Measurements from ENCODE around the gene SLC4A1AP. TPM values are rescaled to one million over a fixed set of nuclear protein-coding genes. Genes with fewer than 3 reads are reported as not detected.
A peak's percentile ranks its signal among the peaks of the same experiment; 100 is the strongest.

SLC4A1AP gene
- total RNA-seq, 1 experiment from 2014 or later: 29.1 TPM

- ChIA-PET CTCF (no interaction called here), POLR2A (ENCODE audit: unreplicated experiment) (no interaction called here)
- peak overlapping the region; percentile 21 for H3K4me2 ChIP-seq (ENCODE audit: low read length)
- H3K9ac ChIP-seq (ENCODE audit: low read length): peak overlapping the region; percentile 25; the same call in 1 of the 2 replicates
- peaks cover 44% of the 10 kb centered on the region for H3K36me3 ChIP-seq (ENCODE audit: low read depth, low read length)
- H3K27me3 ChIP-seq (ENCODE audit: low read length): no peaks in the 10 kb centered on the region
- peaks cover 5% of the 10 kb centered on the region for H3F3A ChIP-seq (ENCODE audit: low read length, unreplicated experiment)
- peak overlapping the region; percentile 81 for H3K27ac ChIP-seq (ENCODE audit: low read length)
- H3K4me3 ChIP-seq (ENCODE audit: low read length): no peak overlapping the region
- H3K9me2 ChIP-seq (replicated peaks; ENCODE audit: low read length): no peaks in the 10 kb centered on the region
- no peak overlapping the region for H2AFZ ChIP-seq (ENCODE audit: low read length)
- H3K9me3 ChIP-seq (ENCODE audit: low read length): no peaks in the 10 kb centered on the region
- peaks cover 22% of the 10 kb centered on the region for H3K4me1 ChIP-seq (ENCODE audit: insufficient read depth, low read length)
- TF ChIP-seq EZH2 (IDR thresholded peaks at IDR 0.05; ENCODE audit: low read length, unreplicated experiment) (no peak), CTCF (conservative IDR thresholded peaks at IDR 0.05; ENCODE audit: low read depth, low read length) (no peak), EZH2phosphoT487 (IDR thresholded peaks at IDR 0.05; ENCODE audit: borderline replicate concordance, low read length) (no peak)
- BruUV-seq (replicated peaks): no TSS peak
- DNase-seq (peak; percentile 18), ATAC-seq (no peak)
- no peaks in the 10 kb centered on the region for H3K79me2 ChIP-seq (ENCODE audit: low read length)
- no peaks in the 10 kb centered on the region for H4K20me1 ChIP-seq (ENCODE audit: low read length)
- intact Hi-C loops (cut with micrococcal nuclease): no loop called here
Measured at GRCh38 chr2:27638709-27639108, 25.0 kb upstream of the SLC4A1AP start.

- Histone ChIP-seq H4K20me1 (ENCODE audit: low read length) (no peaks in the 10 kb centered on the region), H3K27ac (ENCODE audit: low read length) (no peak overlapping the region), H3F3A (ENCODE audit: low read length, unreplicated experiment) (peaks cover 5% of the 10 kb centered on the region), H2AFZ (ENCODE audit: low read length) (no peak overlapping the region), H3K79me2 (ENCODE audit: low read length) (no peaks in the 10 kb centered on the region), H3K9ac (ENCODE audit: low read length) (no peak overlapping the region), H3K9me2 (replicated peaks; ENCODE audit: low read length) (no peaks in the 10 kb centered on the region), H3K36me3 (ENCODE audit: low read depth, low read length) (peaks cover 39% of the 10 kb centered on the region; the same call in 1 of the 2 replicates), H3K27me3 (ENCODE audit: low read length) (no peaks in the 10 kb centered on the region), H3K9me3 (ENCODE audit: low read length) (no peaks in the 10 kb centered on the region), H3K4me2 (ENCODE audit: low read length) (no peak overlapping the region), H3K4me1 (ENCODE audit: insufficient read depth, low read length) (peaks cover 22% of the 10 kb centered on the region), H3K4me3 (ENCODE audit: low read length) (no peak overlapping the region)
- intact Hi-C loops (cut with micrococcal nuclease): no loop called here
- no TSS peak for BruUV-seq (replicated peaks)
- TF ChIP-seq CTCF (conservative IDR thresholded peaks at IDR 0.05; ENCODE audit: low read depth, low read length) (no peak), EZH2 (IDR thresholded peaks at IDR 0.05; ENCODE audit: low read length, unreplicated experiment) (no peak), EZH2phosphoT487 (IDR thresholded peaks at IDR 0.05; ENCODE audit: borderline replicate concordance, low read length) (no peak)
- POLR2A ChIA-PET (ENCODE audit: unreplicated experiment): no interaction called here
- CTCF ChIA-PET: no interaction called here
- ATAC-seq (no peak), DNase-seq (no peak)
Measured at GRCh38 chr2:27640722-27641245, 22.9 kb upstream of the SLC4A1AP start.

- no peaks in the 10 kb centered on the region for H3F3A ChIP-seq (ENCODE audit: low read length, unreplicated experiment)
- H3K4me2 ChIP-seq (ENCODE audit: low read length): no peak overlapping the region
- no peaks in the 10 kb centered on the region for H3K79me2 ChIP-seq (ENCODE audit: low read length)
- H3K9ac ChIP-seq (ENCODE audit: low read length): no peak overlapping the region
- H3K4me3 ChIP-seq (ENCODE audit: low read length): no peak overlapping the region
- no peak overlapping the region for H3K27ac ChIP-seq (ENCODE audit: low read length)
- no peaks in the 10 kb centered on the region for H4K20me1 ChIP-seq (ENCODE audit: low read length)
- DNase-seq (no peak), ATAC-seq (no peak)
- H3K27me3 ChIP-seq (ENCODE audit: low read length): no peaks in the 10 kb centered on the region
- BruUV-seq (replicated peaks): no TSS peak
- H3K9me2 ChIP-seq (replicated peaks; ENCODE audit: low read length): no peaks in the 10 kb centered on the region
- no peak overlapping the region for H2AFZ ChIP-seq (ENCODE audit: low read length)
- H3K4me1 ChIP-seq (ENCODE audit: insufficient read depth, low read length): no peaks in the 10 kb centered on the region
- intact Hi-C loops (cut with micrococcal nuclease): no loop called here
- no peaks in the 10 kb centered on the region for H3K9me3 ChIP-seq (ENCODE audit: low read length)
- peaks cover 54% of the 10 kb centered on the region; the same call in 1 of the 2 replicates for H3K36me3 ChIP-seq (ENCODE audit: low read depth, low read length)
- TF ChIP-seq EZH2 (IDR thresholded peaks at IDR 0.05; ENCODE audit: low read length, unreplicated experiment) (no peak), EZH2phosphoT487 (IDR thresholded peaks at IDR 0.05; ENCODE audit: borderline replicate concordance, low read length) (no peak), CTCF (conservative IDR thresholded peaks at IDR 0.05; ENCODE audit: low read depth, low read length) (no peak)
- POLR2A ChIA-PET (ENCODE audit: unreplicated experiment): no interaction called here
- CTCF ChIA-PET: no interaction called here
Measured at GRCh38 chr2:27645197-27645596, 18.5 kb upstream of the SLC4A1AP start.
